HPDE6-E6E7 (cell line): ENCODE results near the gene FHOD3.

Experiments used
- DNase-seq: peaks from one replicate; pipeline ENCODE4 v3.0.0; 2011; ENCODE audit warnings: missing footprints; ENCODE audit errors: extremely low spot score

FHOD3 gene

GRCh38 chr18:36663312-36663711 is 365.8 kb downstream of the FHOD3 start:
- no peak for DNase-seq

DNA sequence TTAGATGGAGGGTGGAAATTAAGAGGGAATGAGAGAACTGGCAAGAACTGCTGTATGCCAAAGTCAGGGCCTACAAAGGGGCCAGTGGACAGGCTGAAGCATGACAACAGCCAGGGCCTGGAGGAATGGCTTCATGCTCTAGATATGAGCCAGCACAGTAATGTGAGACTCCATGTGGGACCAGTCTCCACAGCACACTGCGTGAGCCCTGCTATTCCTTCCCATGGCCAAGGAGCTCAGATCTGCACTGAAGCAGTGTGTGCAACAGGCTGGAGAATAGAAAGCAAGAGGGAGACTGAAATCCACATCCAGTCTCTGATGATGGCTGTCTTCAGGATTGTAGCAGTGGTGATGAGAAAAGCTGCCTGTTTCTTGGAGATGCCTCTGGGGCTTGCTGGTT is 368.4 kb downstream of the FHOD3 start:
- DNase-seq = no peak

GRCh38 chr18:36667811-36668210 is 370.3 kb downstream of the FHOD3 start:
- DNase-seq = no peak

GRCh38 chr18:36668349-36668748 is 370.8 kb downstream of the FHOD3 start:
- no peak for DNase-seq

DNA sequence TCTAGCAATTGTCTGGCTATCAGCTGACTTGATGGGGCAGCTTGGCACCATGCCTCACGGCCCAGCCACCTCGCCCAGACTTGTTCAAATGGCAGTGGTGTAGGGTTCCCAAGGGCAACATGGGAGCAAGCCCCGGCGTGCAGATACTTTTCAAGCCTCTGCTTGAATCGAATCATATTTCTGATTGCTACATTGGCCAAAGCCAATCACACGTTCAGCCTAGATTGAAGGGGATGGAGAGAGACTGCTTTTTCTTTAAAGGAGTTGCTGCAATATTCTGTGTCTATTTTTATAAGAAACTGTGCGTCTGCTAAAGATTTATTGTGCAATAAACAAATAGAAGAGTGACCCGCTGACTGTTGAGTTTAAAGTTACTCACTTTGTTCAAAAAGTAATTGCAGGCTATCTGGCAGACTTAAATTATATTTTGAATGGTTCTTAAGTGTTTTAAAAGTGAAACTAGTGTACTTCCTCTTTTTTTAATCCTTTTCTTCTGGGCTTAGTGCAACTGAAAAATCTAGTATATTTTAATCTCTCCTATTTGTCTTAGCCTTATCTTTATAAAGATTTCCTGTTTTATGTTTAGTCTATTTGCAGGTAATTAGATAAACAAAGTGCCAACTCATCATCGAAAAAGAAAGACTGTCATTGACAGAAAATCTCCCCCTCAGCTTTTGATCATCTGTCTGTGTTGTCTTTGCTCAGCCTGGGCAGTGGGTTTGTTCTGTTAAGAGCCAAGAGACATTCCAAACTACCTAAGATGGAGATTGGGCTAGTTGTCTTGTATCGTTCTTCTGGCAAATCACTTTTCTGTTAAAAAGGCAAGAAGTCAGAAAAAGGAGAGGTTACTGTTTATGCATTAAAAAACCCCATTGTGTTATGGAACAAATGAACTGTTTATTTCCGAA is 375.2 kb downstream of the FHOD3 start:
- peak; percentile 92 for DNase-seq

- DNase-seq = no peak
Measured at GRCh38 chr18:36673452-36673851, 375.9 kb downstream of the FHOD3 start.

DNA sequence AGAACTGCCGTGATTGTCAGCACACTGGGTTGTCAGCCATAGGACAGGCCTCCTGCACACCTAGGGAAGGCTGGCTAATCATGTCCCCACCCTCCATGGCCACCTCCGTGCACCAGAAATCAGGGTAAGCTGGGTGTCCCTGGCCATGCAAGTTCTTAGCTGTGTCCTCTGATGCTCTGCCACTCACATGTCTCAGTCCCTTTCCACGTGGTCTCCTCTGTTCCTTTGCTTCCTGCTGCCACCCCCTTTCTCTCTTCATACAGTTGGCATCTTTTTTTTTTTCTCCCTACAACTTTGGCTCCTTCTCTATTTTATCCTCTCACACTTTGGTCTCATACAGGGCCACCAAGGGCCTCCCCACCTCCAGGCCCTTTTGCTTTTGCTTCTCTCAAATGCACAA is 377.6 kb downstream of the FHOD3 start:
- DNase-seq = no peak

DNA sequence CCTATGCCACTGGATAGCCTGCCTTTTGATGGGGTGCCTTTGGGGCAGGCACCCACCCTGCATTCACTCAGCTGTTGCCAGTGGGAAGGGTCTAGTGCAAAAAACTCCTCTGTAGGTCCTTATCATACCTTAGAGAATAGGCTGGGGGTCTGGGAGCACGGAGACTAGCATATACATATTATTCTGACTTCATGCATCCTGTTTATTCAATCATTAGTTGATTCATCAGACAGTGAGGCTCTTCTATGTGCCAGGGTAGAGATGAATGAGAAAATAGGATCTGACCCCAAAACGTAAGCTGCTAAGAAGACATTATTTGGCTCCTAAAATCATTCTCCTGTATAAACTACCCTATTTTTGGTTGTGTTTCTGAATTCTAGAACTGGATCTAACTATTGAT is 378.0 kb downstream of the FHOD3 start:
- DNase-seq = no peak

GRCh38 chr18:36676629-36677028 is 379.1 kb downstream of the FHOD3 start:
- no peak for DNase-seq

DNA sequence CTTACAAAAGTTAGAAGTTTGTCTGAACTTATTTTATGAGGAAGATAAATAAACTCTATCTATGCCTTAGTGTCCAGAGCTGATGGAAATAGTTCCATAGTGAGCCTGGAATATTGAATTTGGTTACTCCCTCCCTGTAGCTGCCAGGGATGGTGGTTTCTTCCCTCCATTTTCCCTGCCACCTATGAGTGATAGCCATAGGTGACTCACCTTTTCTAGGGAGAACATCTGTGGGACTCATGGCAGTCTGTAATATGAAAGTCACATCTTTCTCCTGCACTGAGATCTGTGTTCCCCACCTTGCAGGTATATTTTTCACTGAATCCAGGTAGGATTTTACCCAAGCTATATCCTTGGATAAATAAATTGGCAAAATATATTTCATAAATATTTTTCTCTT is 382.5 kb downstream of the FHOD3 start:
- no peak for DNase-seq

DNA sequence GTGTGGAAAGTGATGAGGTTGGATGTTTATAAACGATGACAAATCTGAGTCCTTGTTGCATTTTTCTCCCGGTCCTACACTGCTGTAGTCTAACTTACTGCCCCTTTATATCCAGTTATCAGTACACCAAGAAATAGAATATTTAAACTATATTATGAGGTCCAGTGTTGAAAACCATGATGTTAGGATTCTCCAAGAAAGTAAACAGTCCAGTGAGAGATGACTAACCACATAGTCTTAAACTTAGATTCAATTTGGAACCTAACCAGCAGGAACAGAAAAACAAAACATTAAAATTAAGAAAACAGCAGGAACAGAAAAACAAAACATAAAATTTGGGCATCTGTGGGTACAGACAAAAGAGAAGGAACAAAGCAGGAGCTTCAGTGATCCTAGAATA is 388.1 kb downstream of the FHOD3 start:
- no peak for DNase-seq

DNA sequence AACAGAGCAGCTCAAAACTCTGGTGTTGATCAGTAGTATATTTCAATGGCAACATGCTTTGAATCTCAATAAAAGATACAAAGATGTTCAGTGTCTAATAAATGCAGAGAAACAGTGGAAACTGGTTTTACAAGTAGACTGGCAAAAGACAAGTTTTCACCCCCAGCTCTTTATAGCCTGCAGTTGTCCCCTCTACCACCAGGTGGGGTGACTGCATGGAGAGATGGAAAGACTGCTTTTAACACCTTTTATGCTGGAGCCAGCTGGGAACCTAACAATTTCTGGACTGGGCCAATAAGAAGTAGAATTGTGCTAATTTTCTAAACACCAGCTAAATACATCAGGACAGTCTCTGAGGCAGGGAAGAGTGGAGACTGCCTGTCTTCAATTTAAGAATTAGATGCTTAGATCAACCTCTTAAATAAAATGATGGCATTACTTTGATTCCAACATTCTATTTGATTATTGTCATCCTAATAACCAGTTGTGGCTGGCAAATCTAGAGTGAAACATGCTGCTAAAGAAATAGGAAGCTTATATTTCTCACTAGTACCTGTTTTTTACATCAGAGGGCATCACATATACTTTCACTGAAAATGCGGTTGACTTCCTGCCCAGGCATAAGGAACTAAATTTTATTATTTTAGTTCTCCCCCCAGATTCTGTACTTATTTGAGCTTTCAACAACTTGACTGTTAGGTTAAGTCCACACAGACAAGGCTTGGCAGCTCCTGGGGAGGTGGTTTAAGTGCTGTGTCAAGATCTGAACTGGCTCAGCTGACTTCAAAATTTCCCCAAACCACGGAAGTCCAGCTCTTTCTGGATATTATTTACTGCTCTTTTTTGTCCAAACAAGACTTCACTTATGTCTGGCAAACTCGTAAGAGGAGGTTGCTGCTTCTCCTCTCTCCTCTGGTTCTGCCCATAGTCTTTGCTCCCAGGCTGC is 390.8 kb downstream of the FHOD3 start:
- DNase-seq = peak; percentile 80

GRCh38 chr18:36692371-36692770 is 394.9 kb downstream of the FHOD3 start:
- no peak for DNase-seq

DNA sequence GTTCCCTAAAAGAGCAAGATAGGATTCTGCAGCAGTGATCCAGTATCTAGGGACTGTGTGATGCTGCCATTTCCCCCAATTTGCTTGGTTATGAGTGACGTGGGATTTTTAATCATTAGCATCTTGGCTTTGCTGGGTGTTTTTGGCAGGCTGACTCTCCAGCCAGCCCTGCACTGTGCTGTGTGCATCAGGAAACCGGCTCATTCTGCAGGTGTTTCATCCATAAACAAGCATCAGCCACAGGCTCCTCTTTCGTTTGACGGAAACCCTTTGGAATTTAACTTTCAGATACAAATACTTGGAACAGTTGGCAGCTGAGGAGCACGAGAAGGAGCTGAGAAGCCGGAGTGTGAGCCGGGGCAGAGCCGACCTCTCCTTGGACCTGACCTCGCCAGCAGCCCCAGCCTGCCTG is 395.4 kb downstream of the FHOD3 start:
- no peak for DNase-seq

- no peak for DNase-seq
Measured at GRCh38 chr18:36693931-36694620, 396.6 kb downstream of the FHOD3 start.

GRCh38 chr18:36695806-36696205 is 398.3 kb downstream of the FHOD3 start:
- DNase-seq = no peak

- DNase-seq = peak; percentile 79
Measured at GRCh38 chr18:36697905-36698304, 400.4 kb downstream of the FHOD3 start.

DNA sequence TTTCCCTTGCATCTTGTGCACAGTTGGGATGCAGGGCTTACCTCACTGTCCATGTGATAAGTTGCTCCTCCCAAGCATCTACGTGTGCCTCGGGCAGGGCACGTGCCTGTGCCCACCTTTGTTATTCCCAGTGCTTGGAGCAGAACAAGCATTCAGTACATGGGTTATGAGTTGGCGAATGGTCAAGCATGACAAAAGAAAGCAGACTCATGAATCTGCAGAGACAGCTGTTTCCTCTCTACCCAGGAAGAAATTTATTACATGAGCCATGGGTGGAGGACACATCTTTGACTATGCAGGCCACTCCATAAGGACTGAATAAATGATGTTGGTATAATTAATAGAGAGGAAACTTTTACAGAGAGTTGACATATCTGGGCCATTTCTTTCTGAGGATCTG is 403.4 kb downstream of the FHOD3 start:
- no peak for DNase-seq

- no peak for DNase-seq
Measured at GRCh38 chr18:36702401-36703013, 405.0 kb downstream of the FHOD3 start.

DNA sequence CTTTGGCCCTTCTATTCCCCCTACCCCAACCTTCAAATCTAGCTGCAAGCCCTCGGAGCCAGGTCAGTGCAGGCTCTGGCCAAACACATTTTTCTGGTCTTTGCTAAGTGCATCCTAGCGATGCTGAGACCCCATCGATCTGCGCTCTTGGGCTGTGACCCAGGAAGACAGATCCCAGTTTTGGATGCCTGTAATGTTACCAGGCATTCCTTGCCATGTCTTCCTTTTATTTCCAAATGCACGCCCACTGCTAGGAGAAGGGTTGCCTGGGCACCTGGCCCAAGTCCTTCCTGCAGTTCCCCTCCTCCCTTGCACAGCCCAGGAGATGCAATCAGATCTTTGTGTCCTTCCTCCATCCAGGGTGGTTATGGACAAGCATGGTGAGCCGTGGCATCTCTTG is 406.6 kb downstream of the FHOD3 start:
- no peak for DNase-seq

- DNase-seq = no peak
Measured at GRCh38 chr18:36706134-36706881, 408.8 kb downstream of the FHOD3 start.
